ENCODE results near the gene HOXA1.
"Not testable (repeated sequence)": the region's sequence is repeated elsewhere in the genome, so short reads cannot be mapped to it uniquely, and the experiment has no call there.

HOXA1 gene

DNA sequence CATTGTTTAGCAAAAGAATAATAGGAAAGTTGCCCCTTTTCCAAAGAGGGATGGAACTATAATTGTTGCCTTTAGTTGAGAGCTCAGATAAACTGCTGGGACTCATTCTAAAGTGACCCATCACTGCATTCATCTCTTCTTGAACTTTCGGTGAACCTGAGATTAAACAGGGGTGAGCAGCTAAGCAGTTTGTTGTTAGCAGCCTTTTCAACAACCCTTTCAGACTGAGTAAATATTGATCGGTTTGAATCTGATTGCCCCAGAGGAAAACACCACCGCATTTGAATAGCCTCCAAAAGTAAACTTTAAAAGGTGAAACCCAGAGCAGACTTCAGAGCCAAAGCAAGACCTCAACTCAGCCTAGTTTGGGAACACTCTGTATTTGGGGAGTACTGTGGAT lies 4.7 kb downstream of the HOXA1 start:
- no peak for DNase-seq

DNA sequence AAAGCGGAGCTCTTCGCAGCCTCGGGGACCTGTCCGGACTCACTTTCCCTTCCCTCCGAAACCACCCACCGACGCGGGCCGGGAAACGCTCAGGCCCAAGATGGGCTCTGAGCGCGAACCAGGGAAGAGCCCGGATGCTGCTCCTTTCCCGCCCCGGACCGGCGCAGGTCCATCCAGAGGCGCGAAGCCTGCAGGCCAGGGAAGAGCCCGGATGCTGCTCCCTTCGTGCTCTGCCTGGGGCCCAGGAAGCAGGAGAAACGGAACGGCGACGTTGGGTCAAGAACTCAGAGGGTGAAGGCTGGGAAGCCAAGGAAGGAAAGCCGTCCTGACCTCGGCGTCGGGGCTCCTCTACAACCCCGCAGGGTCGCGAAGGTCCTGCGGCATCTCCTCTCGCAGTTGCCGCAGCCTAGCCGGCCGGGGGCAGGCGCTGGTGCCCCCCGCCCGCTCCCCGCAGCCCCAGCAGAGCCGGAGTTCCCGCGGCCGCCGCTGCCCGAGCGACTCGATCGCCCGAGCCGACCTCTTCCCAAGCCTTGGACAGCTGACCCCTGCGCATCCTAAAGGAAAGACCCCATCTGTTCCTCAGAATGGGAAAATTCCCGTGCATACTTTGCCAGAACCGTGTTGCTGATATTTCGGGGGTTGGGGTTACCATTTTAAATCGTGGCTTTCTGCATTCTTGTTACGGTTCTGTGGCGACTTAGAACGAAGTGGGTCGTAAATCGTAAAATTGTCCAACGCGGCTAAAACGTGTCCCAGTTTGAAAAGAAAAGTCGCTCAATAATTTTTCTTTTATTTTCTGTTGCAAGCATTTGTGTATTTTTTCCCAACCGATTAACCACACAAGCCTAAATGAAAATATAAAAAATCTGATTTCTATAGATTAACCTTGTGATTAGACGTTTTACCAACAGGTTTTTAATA lies 7.5 kb downstream of the HOXA1 start:
- DNase-seq, result no peak

DNA sequence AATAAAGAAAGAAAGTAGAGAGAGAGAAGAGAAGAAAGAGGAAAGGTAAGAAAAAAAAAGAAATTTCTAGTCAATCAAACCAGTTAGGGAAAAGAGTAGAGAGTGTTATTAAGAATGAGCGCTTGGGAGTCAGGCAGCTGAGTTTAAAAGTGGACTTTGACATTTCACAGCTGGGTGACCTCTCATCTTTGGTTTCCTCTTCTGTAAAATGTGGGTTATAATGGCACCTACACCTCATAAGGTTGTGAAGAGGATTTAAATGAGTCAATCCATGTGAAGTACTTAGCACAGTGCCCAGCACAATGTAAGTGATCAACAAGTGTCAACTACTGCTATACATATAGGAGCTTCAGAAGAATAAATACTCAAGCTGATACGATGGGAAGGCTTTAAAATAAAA lies 12.2 kb downstream of the HOXA1 start:
- DNase-seq, result no peak

DNA sequence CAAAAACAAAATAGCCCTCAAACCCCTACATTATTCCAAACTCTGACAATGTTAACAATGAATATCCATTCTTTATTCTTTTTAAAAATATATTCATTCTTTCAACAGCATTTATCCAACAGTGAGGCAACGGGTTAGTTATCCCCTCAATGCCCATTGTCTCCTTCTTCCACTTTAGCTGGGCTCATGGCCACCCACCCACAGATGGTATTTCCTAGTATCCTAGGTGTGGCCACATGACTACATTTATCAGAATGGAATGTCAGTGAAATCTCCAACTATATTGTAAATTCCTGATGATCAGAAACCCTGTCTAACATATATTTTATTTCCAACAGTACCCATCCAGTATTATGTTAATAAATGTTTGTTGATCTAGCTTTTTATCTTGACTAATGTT lies 13.6 kb downstream of the HOXA1 start:
- no peak for DNase-seq

DNA sequence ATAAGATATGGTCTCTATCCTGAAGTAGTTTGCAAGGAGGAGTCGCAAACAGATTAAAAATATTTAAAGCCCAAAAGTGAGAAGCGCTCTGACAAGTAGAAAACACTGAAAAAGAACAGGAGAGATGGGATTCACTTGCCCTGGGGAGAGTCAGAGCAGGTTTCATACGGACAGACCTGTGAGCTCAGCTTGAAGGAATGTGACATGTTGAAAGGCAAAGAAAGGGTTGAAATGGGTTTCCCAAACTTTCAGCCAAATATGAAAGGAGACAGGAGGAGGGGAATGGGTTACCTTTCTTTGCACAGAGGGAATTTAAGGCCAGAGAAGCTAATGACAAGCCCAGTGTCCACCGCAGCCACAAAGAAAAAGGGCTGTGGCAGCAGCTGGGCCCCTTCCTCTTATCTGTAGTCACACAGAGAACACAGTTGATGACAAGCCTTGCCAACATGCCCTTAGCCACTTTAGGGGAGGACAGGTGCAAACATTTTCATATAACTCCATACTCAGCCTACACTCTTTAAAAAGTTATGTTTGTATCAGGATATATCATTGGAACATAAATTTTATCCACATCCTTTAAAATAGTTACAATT lies 14.9 kb downstream of the HOXA1 start:
- DNase-seq, result no peak

DNA sequence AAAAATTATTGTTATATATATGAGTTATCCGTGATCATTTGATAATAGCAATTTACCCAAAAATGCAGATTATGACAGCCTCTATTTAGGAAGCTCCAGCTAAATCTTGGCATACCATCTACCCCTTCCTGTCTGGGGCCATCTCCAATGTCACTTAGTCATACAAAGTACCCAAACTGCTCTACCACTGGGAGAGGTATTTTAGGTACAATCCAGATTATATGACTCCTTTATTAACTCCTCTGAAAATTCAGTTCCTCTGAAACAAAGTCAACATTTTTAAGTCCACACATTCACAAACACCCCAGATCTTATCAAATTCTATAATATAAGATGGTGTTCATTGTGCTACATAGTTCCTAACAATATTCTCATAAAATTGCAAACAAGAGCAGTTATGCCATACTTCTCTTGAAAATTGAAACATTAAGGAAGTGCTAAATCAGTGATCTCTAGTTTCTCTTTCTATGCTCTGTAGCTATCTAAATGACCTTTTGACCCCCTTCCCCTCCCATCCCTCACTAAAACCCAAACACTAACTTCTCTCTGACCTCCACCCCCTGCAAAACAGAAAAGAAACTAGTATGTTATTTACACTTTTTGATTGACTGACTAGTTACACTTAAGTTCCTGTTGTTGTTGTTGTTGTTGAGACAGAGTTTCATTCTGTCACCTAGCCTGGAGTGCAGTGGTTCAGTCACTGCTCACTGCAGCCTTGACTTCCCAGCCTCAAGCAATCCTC lies 16.4 kb downstream of the HOXA1 start:
- DNase-seq, result no peak

DNA sequence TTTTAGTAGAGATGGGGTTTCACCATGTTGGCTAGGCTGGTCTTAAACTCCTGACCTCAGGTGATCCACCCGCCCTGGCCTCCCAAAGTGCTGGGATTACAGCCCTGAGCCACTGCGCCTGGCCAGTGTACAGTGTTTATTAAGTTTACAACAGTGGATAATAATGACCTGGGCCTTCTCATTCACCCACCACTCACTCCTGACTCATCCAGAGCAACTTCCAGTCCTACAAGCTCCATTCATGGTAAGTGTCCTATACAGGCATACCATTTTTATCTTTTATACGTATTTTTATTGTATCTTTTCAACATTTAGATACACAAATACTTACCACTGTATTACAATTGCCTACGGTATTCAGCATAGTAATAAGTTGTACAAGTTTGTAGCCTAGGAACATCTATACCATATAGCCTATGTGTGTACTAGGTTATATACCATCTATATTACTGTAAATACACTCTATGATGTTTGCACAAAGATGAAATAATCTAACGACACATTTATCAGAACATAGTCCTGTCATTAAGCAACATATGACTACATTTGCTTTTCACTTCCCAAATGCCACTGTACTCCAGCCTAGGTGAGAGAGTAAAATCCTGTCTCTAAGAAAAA lies 17.1 kb downstream of the HOXA1 start:
- DNase-seq, result no peak

DNA sequence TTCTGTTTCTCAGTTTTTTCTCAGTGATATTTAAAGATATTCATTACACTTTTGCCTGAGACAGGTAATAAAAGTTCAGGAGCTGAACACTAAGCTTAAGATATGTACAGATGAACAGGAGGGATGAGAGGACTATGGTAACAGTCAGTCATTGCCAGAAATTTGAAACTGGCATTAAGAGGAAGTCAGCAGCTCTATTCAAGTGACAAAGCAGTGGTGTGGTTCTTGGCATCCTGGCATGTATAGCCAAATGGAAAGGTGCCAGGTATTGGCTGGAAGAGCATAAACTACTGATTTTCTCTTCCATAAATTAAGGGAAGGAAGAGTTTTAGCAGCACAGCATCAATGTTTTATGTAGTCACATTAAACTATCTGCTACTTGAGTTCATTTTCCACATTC lies 22.7 kb downstream of the HOXA1 start:
- no peak for DNase-seq

DNA sequence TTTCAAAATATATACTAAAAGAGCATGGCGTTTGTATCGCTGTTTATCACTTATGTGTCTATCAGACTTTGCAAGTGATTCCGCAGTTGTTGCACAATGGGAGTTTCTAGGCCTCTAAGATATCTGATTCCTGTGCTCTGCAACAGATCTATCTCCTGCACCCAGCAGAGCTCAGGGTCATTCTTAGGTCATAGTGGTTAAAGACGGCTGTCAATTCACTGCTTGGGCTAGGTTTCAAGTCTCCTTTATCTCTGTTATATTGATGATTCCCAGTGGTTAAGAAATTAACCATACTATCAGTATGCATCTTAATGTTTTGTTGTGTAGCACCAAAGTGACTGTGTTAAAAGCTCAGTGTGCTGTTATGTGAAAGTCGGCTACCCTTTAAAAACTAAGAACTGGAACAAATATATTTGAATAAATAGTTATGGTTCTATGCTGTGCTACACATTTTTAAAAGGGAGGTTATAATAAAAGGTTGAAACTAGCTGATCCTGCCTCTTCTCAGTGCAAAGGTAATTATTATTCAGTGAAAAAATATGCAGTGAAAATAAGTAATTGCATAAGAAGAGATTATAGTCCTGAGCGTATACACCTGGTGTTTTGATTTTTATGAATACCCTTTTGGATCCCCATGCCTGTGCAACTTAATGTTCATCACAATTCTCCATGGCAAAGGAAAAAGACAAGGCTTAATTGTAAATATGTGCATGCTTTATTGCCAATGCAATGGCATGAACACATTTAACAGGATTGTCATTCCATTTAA lies 24.0 kb downstream of the HOXA1 start:
- no peak for DNase-seq

DNA sequence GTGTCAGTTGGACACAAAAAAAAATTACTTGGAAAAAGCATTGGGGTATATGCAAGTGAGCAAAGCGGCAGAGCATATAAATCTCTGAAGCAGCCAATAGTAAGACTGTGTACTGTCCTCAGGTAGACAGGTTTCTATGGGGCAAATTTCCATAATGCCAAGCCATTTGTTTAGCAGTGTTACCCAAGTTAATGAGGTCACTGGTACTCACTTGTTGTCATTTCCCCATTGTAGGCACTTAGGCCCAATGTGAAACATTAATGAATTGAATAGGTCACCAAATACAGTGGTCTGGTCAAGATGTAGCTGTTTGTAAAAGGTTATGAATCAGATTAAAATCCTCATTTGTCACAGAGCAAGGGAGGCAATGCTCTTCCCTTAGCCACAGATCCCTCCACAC lies 27.5 kb downstream of the HOXA1 start:
- DNase-seq, result no peak

DNA sequence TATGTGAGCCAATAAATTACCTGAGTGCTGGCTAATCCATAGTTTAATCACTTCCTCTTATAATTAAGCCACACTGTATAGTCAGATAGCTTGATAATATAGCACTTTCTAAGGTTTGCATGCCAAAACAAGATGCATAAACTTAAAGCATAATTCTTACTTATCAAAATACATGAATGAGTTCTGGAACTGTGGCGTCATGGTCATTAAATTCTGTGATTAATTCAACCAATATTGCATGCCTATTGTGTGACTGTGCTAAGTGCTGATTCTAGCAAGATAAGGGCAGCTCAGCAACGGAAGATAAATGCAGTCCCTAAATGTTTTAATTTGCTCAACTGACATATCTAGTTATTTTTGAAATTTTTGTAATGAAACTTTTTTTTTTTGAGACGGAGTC lies 29.7 kb downstream of the HOXA1 start:
- no peak for DNase-seq

DNA sequence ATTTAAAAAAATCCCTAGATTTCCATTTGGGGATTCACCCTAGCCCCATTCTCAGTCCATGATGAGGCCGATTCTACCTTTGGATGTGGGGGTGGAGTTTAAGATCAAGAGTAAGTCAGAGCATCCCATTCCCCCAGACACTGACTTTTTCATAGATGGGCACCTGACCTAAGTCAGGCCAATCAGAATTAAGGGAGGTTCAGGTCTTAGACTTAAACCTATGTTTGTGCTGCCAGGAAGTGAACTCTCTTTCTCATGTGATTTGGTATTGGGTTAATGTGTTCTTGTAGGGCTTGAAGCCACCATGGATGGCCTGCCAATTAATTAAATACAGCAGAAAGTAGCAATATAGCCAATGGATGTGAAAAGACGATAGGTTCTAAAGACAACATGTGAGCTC lies 30.1 kb downstream of the HOXA1 start:
- no peak for DNase-seq

DNA sequence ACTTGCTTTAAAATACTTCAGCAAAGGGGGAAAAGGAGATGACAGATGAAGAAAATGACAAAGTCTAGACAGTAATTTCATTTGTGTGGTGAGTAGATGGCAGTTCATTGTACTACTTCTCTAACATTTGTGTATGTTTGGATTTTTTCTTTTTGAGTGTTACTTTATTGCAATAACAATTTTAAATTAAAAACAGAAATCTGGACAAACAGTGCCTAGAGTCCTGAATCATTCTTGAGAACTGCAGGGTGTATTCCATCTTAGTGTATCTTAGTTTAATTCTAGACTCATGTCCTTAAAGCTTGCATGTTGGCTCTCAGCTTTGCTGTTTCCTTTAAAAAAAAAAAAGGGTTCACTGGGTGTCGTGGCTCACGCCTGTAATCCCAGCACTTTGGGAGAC lies 31.1 kb downstream of the HOXA1 start:
- no peak for DNase-seq

DNA sequence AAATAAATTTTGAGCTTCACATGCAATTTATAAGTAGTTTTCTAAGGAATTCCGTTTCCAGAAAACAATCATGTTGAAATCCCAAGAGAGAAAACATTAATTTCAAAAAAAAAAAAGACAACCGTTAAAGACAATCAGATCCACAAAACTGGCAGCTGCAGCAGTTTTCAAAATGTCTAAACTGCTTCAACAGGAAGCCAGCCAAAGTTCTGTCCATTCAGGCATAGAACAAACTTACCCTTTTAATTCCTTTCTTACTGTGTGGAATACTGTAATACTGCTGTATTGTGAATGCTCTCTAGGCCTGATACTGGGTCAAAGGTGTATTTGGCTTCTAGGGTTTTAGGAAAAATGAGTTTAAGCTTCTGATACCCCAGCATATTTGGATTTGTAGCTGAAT lies 31.6 kb downstream of the HOXA1 start:
- DNase-seq, result no peak

DNA sequence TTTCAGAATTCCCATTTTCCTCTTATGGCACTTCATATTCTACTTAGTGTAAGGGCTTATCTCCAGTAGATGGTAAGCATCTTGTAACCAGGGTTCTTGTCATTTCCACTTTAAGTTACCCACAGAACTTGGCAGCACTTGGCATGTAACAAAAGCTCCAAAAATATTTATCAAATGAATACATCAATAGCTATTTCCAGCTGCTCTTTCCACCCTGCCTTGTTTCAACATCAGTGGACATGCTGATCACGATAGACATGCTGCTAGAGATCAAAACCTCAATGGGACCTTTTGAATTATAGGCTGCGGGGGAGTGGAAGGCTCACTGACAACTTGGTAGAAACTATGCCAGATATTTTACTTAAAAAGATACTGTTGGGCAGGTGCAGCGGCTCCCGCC lies 32.9 kb downstream of the HOXA1 start:
- no peak for DNase-seq

DNA sequence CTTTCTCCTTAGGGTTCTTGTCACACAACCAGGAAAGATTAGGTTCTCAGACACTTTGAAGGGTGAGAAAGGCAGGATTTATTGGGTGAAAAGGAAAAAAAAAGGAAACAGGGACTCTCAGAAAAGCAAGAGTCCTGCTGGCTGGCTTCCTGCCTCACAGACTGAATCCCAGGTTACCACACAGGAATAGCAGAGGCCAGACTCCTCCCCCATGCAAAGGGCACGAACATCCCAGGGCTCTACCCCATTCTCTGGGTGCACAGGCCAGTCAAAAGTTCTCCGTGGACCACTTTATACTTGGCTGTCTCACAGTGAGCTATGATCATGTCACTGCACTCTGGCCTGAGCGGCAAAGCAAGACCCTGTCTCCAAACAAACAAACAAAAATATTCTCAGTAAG lies 42.6 kb downstream of the HOXA1 start:
- no peak for DNase-seq

DNA sequence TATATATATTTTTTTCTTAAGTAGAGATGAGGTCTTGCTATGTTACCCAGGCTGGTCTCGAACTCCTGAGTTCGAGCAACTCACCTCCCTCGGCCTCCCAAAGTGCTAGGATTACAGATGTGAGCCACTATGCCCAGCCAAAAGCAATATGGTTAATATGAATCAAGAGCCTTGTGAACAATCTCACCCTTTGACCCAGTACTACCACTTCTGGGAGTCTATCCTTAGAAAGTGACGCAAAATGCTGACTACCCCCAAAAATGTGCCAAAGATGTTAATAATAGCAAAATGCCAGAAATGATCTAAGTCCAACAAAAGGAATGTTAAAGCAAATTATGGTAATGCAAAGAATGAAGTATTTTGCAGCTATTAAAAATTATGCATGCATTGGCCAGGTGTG lies 44.3 kb downstream of the HOXA1 start:
- no peak for DNase-seq

DNA sequence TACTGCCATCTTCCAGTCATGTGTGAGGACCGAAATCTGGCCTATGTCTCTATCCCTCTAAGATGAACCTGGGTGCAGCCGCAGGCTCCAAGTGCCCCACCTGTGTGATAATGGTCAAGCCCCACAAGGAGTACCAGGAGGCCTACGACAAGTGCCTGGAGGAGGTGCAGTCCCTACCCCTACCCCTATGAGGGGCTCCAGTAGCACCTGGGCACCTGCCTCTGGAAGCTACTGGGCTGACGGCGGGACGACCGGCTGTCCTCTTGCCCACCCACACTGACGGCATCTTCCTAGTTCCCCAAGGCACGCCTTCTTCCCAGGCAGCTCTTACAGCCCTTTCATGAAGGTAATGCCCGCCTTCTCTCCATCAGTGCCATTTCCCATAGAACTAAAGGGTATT lies 47.4 kb downstream of the HOXA1 start:
- DNase-seq, result no peak

DNA sequence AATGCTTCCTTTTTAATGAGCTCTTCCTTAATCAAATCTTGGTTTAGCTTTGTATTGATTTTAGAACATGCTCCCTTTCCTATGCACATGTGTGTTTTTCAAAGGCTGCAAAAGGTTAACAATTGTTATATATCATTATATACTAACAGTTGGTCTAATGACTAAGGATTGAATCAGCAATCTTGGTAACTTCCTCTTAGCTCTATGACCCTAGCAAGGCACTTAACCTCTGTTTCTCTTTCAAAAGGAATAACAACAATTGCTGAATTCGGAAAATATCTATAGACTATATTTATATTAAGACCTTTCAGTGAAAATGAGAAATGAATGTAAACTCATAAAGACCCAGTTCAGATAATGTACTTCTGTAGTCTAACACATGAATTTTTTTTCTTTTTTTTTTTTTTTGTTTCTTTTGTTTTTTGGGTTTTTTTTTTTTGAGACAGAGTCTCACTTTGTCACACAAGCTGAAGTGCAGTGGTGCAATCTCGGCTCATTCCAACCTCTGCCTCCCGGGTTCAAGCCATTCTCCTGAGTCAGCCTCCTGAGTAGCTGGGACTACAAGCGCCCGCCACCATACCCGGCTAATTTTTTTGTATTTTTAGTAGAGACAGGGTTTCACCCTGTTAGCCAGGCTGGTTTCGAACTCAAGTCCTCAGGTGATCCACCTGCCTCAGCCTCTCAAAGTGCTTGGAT lies 48.8 kb downstream of the HOXA1 start:
- DNase-seq, result no peak

DNA sequence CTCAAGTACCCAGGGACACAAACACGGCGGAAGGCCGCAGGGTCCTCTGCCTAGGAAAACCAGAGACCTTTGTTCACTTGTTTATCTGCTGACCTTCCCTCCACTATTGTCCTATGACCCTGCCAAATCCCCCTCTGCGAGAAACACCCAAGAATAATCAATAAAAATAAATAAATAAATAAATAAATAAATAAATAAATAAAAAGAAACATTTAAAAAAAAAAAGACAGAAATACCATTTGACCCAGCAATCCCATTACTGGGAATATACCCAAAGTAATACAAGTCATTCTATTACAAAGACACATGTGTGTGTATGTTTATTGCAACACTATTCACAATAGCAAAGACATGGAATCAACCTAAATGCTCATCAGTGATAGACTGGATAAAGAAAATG lies 49.8 kb downstream of the HOXA1 start:
- DNase-seq, result not testable (repeated sequence)

DNA sequence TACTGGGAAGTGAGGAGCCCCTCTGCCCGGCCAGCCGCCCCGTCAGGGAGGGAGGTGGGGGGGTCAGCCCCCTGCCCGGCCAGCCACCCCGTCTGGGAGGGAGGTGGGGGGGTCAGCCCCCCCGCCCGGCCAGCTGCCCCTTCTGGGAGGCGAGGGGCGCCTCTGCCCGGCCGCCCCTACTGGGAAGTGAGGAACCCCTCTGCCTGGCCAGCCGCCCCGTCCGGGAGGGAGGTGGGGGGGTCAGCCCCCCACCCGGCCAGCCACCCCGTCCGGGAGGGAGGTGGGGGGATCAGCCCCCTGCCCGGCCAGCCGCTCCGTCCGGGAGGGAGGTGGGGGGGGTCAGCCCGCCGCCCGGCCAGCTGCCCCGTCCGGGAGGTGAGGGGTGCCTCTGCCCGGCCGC lies 50.7 kb downstream of the HOXA1 start:
- DNase-seq, result not testable (repeated sequence)

Data from NCI-H146 (cell line).